HG02981 (cell line): Measurements from ENCODE around the gene MYBPC2.
"Not testable (repeated sequence)": the region's sequence is repeated elsewhere in the genome, so short reads cannot be mapped to it uniquely, and the experiment has no call there.

Experiments used
- ATAC-seq: cut with Tn5 transposase; IDR thresholded peaks from one replicate; pipeline ENCODE4 v1.9.1; 2021; ENCODE audit warnings: mild to moderate bottlenecking, moderate library complexity; ENCODE audit not compliant: unreplicated experiment

MYBPC2 gene

DNA sequence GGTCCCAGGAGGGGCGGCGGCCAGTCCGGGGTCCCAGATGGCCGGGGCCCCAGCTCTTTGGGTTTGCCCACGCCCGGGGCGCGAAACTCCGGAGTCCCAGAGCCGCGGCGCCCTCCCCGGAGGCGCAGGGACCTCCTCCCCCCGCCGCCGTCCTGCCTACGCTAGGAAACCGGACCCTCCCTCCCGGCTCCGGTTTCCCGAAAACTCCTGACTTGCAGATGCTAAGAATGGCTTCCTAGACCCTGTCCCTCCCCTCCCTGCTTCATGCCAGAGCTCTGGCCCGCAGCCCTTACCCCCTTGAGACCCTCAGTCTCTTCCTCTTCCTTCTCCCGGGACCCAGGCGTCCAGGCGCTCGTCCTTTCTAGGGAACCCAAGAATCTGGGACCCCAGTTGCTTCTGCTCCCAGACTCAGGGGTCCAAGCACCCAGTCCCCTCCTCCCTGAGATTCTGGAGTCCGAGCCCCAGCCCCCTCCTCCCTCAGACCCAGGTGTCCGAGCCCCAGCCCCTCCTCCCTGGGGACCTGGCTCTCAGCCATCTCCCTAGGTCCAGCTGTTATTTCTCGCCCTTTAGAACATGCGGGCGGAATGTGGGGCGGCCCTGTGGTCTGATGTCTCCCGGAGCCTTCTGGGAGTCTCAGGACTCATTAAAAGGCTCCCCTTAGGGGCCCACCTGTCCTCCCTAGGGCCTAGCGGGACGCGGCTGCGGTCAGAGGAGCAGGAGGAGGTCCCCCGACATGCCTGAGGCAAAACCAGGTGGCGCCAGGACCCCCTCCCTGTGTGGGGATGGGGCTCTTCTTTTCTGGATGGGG lies at the start of gene MYBPC2:
Gene MYBPC2, plus strand, starts transcription at position 672 of the 808 bp plus-strand sequence. Its CDS starts 62 bp downstream, at position 734.
- ATAC-seq: no peak

DNA sequence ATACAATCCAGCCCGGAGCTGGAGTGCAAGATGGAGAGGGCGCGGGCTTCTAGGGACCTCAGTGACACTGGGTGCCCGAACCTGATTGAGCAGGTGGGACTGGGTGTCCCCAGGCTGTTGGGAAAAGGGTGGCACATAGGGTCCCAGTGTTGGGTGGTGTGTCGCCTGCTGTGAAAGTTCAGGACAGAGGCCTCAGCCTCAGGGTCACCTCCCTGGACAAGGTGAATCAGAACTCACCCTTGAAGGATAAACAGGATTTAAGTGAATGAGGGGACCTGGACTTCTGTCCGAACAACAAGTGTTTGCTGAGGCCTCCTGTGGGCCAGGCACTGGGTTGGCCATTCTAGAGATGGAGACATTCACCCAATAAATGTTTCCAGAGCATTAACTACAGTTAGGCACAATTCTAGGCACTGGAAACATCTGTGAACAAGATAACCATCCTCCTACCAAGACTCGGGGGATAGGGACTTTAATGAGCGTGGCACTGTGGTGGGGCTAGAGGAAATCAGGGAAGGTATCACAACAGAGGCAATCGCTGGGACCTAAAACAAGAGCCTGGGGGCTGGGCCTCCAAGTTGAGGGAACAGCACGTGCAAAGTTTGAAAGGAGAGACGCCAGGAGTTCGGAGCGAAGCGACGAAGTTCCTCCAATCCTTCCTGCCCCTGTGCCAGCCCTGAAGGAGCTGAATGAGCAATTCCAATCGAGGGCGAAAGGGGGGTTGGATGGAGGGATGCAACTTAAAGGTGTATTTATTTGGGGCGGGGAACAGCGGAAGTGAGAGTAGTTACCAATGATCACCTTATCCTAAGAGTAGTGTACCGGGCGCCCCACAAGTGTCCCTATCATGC lies 49.5 kb upstream of the MYBPC2 start:
- ATAC-seq: no peak

DNA sequence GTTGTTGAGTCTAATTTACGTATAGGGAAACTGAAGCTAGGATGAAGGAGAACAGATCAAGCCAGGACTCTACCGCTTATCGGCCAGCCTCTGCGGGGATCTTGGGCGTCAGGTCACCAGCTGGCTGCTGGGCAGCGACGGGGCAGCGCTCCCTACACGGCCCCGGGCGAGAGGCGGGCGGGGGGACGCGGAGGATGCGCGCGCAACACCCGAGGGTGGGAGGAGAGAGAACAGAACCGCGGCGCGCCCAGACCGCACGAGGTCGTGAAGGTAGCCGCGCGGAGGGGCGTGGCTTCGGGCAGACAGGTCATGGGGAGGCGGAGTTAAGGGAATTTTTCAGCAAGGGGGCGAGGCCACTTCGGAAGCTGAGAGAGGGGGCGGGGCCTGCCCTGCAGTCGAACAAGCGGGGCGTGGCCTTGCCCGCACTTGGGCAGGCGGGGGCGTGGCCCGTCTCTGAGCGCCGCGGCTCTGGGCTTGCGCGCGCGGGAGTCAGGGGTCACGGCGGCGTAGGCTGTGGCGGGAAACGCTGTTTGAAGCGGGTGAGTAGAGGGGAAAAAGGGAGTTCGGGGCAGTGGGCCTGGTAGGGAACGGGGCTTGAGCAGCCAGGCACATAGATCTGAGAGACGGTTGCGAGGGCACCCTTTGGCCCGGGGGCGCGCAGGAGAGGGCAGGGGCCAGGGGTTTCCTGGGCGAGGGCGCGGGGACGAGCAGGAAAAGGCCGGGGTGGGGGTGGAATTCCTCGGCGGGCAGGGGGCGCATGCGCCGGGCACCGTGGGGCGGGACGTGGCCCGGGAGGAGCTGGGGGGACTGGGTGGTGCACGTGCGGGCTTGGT lies 48.6 kb upstream of the MYBPC2 start, which contains the start of gene POLD1:
Gene POLD1, plus strand, starts transcription at position 496 of the 833 bp plus-strand sequence. CDS start 14,505 bp downstream, outside the sequence.
- peak; percentile 82 for ATAC-seq

DNA sequence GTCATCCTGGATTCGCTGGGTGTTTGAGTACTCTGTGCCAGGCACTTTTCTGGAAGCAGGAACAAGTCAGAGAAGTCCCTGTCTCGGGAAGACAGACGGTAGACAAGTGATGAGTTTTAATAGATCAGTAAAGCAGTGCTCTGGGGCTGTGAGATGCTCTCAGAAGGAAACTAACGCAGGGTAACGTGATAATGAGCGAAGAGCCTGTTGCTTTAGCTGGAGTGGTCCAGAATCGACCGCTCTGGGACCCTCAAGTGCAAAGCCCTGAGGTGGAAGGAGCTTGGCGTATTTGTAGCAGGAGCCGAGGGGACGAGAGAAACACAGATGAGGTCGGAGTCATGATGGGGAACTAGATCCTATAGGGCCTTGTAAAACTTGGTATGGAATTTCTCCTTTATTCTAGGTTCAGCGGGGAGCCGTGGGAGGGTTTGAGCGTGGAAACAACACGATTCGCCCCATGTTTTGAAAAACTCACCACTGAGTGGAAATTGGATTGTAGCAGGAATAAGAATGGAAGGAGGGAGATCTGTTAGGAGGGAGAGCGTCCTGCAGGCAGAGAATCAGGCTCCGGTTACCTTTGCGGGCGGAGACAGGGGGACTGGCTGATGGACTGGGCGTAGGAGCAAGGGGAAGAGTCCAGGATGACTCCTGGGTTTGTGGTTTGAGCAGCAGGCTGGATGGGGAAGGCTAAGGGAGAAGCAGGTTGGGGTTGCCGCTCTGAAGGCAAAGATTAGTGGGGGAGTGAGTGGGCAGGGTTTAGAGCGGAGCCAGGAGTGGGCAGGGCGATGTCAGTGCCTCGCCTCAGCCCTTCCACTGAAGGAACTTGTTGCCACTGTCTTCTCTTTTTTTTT lies 47.8 kb upstream of the MYBPC2 start:
- ATAC-seq: no peak

DNA sequence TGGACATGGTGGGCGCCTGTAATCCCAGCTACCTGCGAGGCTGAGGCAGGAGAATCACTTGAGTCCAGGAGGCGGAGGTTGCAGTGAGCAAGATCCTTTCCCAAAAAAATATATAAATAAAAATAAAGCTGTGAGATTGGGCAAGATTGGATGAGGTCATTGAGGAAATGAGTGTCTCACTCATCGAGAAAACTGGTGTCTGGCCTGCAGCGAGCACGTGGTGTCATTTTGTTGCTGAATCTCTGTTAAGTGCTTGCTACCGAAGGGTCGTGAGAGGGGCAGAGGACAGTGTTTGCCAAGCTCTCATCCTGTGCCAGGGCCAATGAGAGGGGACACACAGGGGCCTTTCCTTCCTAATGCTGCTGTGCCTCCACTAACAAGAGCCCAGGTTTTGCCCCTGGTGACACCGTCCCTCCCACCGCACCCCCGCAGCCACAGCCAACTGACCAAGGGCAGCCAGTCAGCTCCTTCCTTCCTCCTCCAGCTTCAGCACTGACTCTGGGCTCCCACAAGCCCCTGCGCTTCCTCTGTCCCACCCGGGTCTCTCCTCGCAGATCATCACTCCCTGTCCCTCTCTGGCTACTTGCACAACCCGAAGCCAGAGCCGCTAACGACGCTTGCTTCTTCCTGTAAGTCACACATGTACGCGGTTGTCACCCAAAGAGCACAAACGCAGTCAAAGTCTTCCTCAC lies 45.4 kb upstream of the MYBPC2 start:
- ATAC-seq: no peak

DNA sequence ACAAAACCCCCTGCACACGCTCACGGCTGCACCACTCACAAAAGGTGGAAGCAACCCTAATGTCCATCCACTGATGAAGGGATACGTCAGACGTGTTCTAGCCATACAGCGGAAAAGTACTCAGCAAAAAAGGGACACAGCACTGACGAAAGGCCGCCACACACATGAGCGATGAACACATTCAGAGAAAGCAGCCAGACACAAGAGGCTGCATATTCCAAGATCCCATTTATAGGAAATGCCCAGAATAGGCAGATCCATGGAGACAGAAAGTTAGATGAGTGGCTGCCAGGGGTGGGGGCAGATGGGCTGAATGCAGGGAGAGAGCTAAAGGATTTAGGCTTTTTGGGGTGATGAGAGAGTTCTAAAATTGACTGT lies 44.8 kb upstream of the MYBPC2 start:
- no peak for ATAC-seq

DNA sequence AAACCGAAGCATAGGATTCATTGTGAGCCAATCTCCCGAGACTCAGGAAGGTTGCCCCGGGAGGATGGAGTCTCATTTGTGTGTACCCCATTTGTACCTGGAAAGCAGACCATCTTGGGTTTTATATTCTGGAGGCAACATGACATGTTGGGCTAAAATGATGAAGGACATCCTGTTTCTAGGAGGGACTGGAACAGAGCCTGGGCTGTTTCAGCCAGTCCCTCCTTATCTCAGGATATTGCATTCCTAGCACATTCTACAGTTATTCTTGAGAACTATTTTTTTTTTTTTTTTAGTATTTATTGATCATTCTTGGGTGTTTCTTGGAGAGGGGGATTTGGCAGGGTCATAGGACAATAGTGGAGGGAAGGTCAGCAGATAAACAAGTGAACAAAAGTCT lies 42.4 kb upstream of the MYBPC2 start:
- not testable (repeated sequence) for ATAC-seq

DNA sequence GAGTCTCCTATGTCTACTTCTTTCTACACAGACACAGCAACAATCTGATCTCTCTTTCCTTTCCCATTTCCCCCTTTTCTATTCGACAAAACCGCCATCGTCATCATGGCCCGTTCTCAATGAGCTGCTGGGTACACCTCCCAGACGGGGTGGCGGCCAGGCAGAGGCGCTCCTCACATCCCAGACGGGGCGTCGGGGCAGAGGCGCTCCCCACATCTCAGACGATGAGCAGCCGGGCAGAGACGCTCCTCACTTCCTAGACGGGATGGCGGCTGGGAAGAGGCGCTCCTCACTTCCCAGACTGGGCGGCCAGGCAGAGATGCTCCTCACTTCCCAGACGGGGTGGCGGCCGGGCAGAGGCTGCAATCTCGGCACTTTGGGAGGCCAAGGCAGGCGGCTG lies 41.7 kb upstream of the MYBPC2 start:
- not testable (repeated sequence) for ATAC-seq

DNA sequence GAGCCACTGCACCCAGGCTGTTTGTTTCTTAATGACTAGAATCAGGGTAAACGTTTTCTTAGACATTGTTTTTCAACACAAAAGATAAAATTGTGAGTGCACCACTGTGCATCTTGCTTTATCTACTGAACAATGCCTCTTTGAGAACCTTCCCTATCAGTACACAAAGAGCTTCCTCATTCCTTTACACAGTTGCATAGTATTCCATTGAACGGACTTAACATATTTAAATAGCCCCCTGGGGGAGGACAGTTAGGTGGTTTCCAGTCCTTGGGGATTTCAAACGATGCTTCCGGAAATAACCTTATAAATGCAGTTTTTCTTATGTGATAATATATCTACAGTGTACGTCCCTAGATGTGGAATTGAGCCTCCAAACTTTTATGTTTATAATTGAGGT lies 39.9 kb upstream of the MYBPC2 start:
- no peak for ATAC-seq

DNA sequence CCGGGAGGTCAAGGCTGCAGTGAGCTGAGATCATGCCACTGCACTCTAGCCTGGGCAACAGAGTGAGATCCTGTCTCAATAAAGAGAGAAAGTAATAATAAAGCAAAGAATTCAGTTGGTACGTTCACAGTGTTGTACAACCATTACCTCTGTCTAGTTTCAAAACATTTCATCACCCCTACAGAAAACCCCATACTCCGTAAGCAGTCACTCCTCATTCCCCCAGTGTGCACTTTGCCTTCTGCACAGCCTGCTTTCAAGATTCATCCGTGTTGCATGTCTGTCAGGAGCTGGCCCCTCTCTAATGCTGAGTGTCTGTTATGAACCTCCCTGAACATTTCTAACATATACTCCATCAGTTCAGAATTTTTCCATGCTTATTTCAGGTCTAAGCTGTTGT lies 39.1 kb upstream of the MYBPC2 start:
- no peak for ATAC-seq

DNA sequence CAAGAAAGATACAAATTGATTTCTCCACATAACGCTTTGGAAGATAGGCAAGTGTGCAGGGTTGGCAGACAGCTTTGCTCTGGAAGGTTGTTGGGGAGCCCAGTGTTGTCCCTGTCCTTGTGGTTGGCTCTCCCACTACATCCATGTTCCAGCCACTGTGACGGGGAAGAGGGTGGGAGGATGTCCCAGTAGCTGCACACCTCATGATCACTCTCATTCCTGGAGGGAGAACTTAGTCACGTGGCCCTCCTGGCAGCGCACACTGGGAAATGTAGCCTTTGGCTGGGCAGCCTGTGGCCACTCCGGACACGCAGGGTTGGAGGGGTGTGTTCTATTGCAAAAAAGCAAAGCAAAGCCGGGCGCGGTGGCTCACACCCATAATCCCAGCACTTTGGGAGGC lies 38.7 kb upstream of the MYBPC2 start:
- no peak for ATAC-seq

DNA sequence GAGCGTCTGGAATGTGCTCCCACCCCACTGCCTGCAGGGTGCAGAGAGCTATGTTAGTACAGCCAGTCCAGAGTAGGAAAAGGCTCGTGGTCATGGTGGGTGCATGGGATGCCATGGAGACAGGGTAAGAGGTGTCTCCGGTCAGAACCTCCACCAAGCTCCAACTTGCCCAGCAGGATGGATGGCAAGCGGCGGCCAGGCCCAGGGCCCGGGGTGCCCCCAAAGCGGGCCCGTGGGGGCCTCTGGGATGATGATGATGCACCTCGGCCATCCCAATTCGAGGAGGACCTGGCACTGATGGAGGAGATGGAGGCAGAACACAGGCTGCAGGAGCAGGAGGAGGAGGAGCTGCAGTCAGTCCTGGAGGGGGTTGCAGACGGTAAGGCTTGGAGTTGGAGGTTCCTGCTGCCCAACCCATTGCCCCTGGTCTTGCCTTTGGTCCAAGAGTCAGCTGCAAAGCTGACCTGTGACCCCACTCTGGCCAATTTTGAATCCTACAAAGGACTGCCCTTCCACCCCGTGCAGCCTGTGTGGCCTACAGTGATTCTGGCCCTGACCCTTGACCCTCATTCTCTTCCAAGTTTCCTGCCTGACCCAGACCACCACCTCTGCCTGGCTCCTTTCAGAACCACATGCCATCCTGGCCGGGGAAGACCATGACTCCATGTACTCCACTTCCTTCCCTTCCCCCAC lies 33.9 kb upstream of the MYBPC2 start:
- ATAC-seq: no peak

DNA sequence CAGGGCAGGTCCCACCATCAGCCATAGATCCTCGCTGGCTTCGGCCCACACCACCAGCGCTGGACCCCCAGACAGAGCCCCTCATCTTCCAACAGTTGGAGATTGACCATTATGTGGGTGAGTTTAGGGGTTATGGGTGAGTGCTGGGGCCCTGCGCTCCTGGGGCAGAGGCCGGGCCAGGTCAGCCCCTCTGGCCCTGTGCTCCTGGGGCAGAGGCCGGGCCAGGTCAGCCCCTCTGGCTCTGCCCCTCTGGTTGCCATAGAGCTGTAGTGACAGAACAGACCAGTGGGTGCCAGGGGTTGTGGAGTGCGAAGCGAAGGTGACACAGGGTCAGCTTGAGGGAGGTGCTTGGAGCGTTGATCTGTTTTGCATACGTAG lies 33.3 kb upstream of the MYBPC2 start:
- ATAC-seq: no peak

DNA sequence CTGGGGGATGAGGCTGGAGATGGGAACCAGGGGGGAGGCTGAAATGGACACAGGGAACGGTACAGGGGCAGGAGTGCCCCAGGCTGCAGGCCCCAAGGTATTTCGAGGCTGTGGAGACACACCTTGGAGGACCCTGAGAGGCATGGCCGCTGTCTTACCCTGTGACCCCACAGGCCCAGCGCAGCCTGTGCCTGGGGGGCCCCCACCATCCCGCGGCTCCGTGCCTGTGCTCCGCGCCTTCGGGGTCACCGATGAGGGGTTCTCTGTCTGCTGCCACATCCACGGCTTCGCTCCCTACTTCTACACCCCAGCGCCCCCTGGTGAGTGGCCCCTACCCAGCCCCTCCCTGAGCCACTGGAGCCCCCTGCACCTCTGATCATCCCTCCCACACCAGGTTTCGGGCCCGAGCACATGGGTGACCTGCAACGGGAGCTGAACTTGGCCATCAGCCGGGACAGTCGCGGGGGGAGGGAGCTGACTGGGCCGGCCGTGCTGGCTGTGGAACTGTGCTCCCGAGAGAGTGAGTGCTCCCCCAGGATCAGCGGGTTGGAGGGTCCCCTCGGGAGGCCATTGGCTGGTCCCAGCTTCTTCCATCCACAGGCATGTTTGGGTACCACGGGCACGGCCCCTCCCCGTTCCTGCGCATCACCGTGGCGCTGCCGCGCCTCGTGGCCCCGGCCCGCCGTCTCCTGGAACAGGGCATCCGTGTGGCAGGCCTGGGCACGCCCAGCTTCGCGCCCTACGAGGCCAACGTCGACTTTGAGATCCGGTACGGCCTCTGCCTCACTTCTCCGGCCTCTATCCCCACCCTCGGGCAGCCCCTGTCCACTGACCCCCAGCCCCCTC lies 30.9 kb upstream of the MYBPC2 start:
- no peak for ATAC-seq

DNA sequence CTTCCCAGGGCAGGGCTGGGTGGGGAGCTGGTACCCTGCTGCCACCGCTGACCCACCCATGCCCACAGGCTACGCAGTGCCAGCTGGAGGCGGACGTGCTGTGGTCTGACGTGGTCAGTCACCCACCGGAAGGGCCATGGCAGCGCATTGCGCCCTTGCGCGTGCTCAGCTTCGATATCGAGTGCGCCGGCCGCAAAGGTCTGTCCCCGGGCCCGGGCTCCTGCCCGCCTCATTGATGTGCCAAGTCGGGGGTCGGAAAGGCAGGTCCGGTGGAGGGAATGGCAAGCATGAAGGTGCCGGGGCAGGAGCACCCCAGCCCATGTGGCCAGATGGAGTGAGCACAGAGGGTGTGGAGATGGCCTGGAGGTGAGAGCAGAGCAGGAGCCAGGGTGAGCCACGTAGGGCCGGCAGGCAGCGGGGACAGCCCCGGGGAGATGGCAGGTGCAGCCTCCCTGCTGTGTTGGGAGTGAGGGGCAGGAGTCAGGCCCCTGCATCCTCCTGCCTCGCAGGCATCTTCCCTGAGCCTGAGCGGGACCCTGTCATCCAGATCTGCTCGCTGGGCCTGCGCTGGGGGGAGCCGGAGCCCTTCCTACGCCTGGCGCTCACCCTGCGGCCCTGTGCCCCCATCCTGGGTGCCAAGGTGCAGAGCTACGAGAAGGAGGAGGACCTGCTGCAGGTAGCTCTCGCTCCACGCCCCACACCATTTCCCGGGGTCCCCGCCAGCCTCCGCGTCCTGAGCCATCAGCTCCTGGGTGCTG lies 30.0 kb upstream of the MYBPC2 start:
- ATAC-seq: no peak

DNA sequence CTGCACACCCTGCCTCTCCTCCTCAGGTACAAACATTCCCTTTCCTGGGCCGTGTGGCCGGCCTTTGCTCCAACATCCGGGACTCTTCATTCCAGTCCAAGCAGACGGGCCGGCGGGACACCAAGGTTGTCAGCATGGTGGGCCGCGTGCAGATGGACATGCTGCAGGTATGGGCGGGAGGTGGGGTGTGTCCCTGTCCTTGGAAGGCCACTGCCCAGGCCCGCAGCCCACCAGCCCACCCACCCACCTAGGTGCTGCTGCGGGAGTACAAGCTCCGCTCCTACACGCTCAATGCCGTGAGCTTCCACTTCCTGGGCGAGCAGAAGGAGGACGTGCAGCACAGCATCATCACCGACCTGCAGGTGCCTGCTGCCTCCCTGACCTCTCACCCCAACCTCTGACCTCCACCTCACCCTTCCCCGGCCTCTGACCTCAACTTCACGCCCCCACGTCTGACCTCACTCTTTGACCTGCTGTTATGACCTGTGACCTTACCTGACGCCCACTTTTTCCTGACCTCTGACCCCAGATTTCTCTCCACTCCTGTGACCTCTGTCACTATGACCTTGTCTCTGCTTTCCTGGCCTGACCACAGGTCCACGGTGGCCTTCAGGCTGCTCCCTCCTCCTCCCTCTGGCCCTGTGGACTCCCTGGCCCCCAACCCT lies 26.4 kb upstream of the MYBPC2 start:
- ATAC-seq: no peak

DNA sequence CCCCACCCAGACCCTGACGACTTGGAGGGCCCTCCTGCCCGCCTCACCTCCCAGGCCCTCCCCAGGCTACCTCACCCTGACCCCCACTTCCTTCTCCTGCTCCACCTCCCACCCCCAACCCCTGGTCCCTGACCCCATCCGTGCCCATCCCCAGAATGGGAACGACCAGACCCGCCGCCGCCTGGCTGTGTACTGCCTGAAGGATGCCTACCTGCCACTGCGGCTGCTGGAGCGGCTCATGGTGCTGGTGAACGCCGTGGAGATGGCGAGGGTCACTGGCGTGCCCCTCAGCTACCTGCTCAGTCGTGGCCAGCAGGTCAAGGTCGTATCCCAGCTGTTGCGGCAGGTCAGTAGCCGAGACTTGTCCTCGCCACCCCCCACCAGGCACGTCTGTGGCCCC lies 25.9 kb upstream of the MYBPC2 start:
- ATAC-seq: no peak
